Neural progenitor cell (in vitro differentiated cells): ENCODE results near the gene CASP9. TPM values are rescaled to one million over a fixed set of nuclear protein-coding genes. Genes with fewer than 3 reads are reported as not detected.

ENCODE experiments used
- DNase-seq: peaks from one replicate; pipeline ENCODE4 v3.0.0-alpha.2; 2016; ENCODE audit warnings: low spot score
- H2AFZ ChIP-seq: fragments of 200-600 bp; sonication (generic); replicated peaks from 2 replicates; pipeline ENCODE4 v1.6.1; 2016; ENCODE audit warnings: antibody characterized with exemption
- H3F3A ChIP-seq: fragments of 200-600 bp; sonication (generic); 2 replicates; pipeline ENCODE4 v1.6.1; 2016; ENCODE audit warnings: antibody characterized with exemption, low read depth
- H3K27ac ChIP-seq: fragments of 200-600 bp; sonication (generic); 2 replicates; pipeline ENCODE4 v1.5.1; 2016; ENCODE audit warnings: mild to moderate bottlenecking
- H3K27me3 ChIP-seq: fragments of 200-600 bp; sonication (generic); 2 replicates; pipeline ENCODE4 v1.6.1; 2016; ENCODE audit warnings: mild to moderate bottlenecking, moderate library complexity
- H3K36me3 ChIP-seq: fragments of 200-600 bp; sonication (generic); 2 replicates; pipeline ENCODE4 v1.5.1; 2016
- H3K4me1 ChIP-seq: fragments of 200-600 bp; sonication (generic); 2 replicates; pipeline ENCODE4 v1.6.1; 2016; ENCODE audit warnings: mixed run types
- H3K4me2 ChIP-seq: fragments of 200-600 bp; sonication (generic); 2 replicates; pipeline ENCODE4 v1.6.1; 2016
- H3K4me3 ChIP-seq: fragments of 200-600 bp; sonication (generic); 2 replicates; pipeline ENCODE4 v1.5.1; 2016
- H3K79me2 ChIP-seq: fragments of 200-600 bp; sonication (generic); 2 replicates; pipeline ENCODE4 v1.6.1; 2016; ENCODE audit warnings: low read depth
- H3K9ac ChIP-seq: fragments of 200-600 bp; sonication (generic); 2 replicates; pipeline ENCODE4 v1.6.1; 2016
- H3K9me3 ChIP-seq: fragments of 200-600 bp; sonication (generic); 2 replicates; pipeline ENCODE4 v1.5.1; 2016; ENCODE audit warnings: low read depth
- H4K20me1 ChIP-seq: fragments of 200-600 bp; sonication (generic); 2 replicates; pipeline ENCODE4 v1.6.1; 2016; ENCODE audit warnings: low read depth
- H3K27ac Mint-ChIP-seq: 3 replicates; pipeline ENCODE4 v1.8.0; 2021; ENCODE audit warnings: mixed read lengths
- H3K27me3 Mint-ChIP-seq: 2 replicates; pipeline ENCODE4 v1.8.0; 2022; ENCODE audit warnings: low read depth, mild to moderate bottlenecking, inconsistent platforms, moderate library complexity, mixed read lengths; ENCODE audit not compliant: insufficient read depth
- H3K36me3 Mint-ChIP-seq: 3 replicates; pipeline ENCODE4 v1.8.0; 2021; ENCODE audit warnings: mixed read lengths
- H3K4me1 Mint-ChIP-seq: 3 replicates; pipeline ENCODE4 v1.8.0; 2021; ENCODE audit warnings: mixed read lengths
- H3K4me3 Mint-ChIP-seq: 3 replicates; pipeline ENCODE4 v1.8.0; 2021; ENCODE audit warnings: mild to moderate bottlenecking, moderate library complexity, mixed read lengths
- H3K9me3 Mint-ChIP-seq: 3 replicates; pipeline ENCODE4 v1.8.0; 2020; ENCODE audit warnings: mixed read lengths
- CTCF ChIP-seq: fragments of 200-600 bp; sonication (generic); IDR thresholded peaks from 2 replicates; pipeline ENCODE4 v1.5.1; 2017; ENCODE audit warnings: antibody characterized with exemption, mild to moderate bottlenecking
- EZH2 ChIP-seq: fragments of 200-600 bp; sonication (generic); IDR thresholded peaks from 2 replicates; pipeline ENCODE4 v1.6.1; 2017; ENCODE audit warnings: antibody characterized with exemption, mild to moderate bottlenecking, moderate library complexity
- EZH2phosphoT487 ChIP-seq: fragments of 200-600 bp; sonication (generic); IDR thresholded peaks from 2 replicates; pipeline ENCODE4 v1.6.1; 2017; ENCODE audit warnings: antibody characterized with exemption
- total RNA-seq: library from RNA; depleted of rRNA; stranded (reverse); fragments of >200 nt; gene quantifications from 2 replicates; pipeline ENCODE4 v1.2.3, GENCODE V29; 2015; ENCODE audit warnings: low replicate concordance

The CASP9 gene
- total RNA-seq, 1 donor from 2014 or later, result 12.4 TPM

DNA sequence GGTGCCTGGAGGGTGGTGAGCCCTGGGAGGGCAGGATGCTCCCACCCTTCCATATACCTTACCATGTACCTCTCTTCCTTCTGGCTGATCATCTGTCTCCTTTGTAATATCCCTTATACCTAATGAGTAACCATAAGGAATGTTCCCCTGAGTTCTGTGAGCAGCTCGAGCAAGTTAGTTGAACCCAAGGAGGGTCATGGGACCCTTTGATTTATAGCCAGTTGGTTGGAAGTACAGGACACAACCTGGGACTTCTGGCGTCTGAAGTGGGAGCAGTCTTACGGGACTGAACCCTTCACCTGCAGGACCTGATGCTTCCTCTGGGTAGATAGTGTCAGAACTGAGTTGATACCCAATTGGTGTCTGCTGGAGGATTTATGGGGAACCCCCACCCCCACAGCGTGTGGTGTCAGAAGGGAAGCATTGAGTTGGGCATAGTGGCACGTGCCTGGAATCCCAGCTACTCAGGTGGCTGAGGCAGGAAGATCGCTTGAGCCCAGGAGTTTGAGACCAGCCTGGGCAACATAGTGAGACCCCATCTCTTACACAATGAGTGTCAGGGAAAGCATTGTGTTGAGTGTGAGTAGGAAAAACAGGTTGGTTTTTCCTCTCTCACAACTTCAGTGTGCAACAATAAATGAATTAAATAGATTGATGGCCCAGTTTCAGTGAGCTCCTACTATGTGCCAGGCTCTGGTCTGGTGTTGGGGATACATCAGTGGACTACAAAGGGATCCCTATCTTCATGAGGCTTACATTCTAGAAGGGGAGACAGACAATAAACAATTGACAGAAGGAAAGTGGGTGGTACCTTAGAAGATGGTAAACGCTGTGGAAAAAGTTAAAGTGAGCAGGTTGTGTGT lies 18.6 kb upstream of the CASP9 start:
- no peak for DNase-seq

GRCh38 chr1:15541231-15541792 lies 17.3 kb upstream of the CASP9 start:
- H3K9me3 Mint-ChIP-seq, result no peaks in the 10 kb centered on the region
- no peak overlapping the region for H3K4me3 Mint-ChIP-seq

More for the DNA sequence above, 18.6 kb upstream of the CASP9 start:
- no peak overlapping the region for H3K4me2 ChIP-seq
- H3K36me3 ChIP-seq, result no peaks in the 10 kb centered on the region
- no peak overlapping the region for H2AFZ ChIP-seq
- H3K4me1 Mint-ChIP-seq, result no peaks in the 10 kb centered on the region
- H3K4me3 ChIP-seq, result no peak overlapping the region
- no peak overlapping the region for H3K27ac ChIP-seq
- H3K36me3 Mint-ChIP-seq, result peaks cover 15% of the 10 kb centered on the region
- H3K27ac Mint-ChIP-seq, result no peak overlapping the region
- no peaks in the 10 kb centered on the region for H3K27me3 Mint-ChIP-seq
- no peak for TF ChIP-seq CTCF
- TF ChIP-seq EZH2phosphoT487, result no peak
- TF ChIP-seq EZH2, result no peak
- H3K79me2 ChIP-seq, result no peaks in the 10 kb centered on the region
- no peaks in the 10 kb centered on the region for H3K27me3 ChIP-seq
- peaks cover 4% of the 10 kb centered on the region for H3F3A ChIP-seq
- no peaks in the 10 kb centered on the region for H3K9me3 Mint-ChIP-seq
- peaks cover 6% of the 10 kb centered on the region for H4K20me1 ChIP-seq
- H3K4me1 ChIP-seq, result no peaks in the 10 kb centered on the region
- H3K9me3 ChIP-seq, result no peaks in the 10 kb centered on the region
- no peak overlapping the region for H3K9ac ChIP-seq
- no peak overlapping the region for H3K4me3 Mint-ChIP-seq

DNA sequence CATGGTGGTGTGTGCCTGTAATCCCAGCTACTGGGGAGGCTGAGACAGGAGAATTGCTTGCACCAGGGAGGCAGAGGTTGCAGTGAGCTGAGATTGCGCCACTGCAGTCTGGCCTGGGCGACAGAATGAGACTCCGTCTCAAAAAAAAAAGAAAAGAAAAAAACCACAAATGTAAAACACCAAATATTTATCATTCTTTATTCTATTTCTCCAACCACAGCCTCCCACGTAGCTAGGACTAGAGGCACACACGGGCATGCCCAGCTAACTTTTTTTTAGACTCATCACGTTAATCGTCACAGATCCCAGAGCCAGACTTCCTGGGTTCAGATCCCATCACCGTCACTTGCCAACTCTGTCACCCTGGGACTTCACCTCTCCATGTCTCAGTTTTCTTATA lies 16.2 kb upstream of the CASP9 start:
- Histone ChIP-seq H3K9ac (no peak overlapping the region), H3F3A (peaks cover 2% of the 10 kb centered on the region), H3K4me1 (no peaks in the 10 kb centered on the region), H3K4me3 (no peak overlapping the region), H3K27ac (no peak overlapping the region), H3K27me3 (no peaks in the 10 kb centered on the region), H3K79me2 (no peaks in the 10 kb centered on the region), H3K4me2 (no peak overlapping the region), H3K9me3 (no peaks in the 10 kb centered on the region), H3K36me3 (no peaks in the 10 kb centered on the region), H2AFZ (no peak overlapping the region), H4K20me1 (peaks cover 6% of the 10 kb centered on the region)
- Mint-ChIP-seq H3K4me3 (no peak overlapping the region), H3K36me3 (peaks cover 18% of the 10 kb centered on the region), H3K27ac (no peak overlapping the region), H3K9me3 (no peaks in the 10 kb centered on the region), H3K4me1 (no peaks in the 10 kb centered on the region), H3K27me3 (no peaks in the 10 kb centered on the region)
- no peak for DNase-seq
- TF ChIP-seq EZH2 (no peak), CTCF (no peak)

More at GRCh38 chr1:15541231-15541792, 17.3 kb upstream of the CASP9 start:
- Mint-ChIP-seq H3K36me3 (peaks cover 17% of the 10 kb centered on the region), H3K4me1 (no peaks in the 10 kb centered on the region), H3K27me3 (no peaks in the 10 kb centered on the region), H3K27ac (no peak overlapping the region)
- Histone ChIP-seq H3K27ac (no peak overlapping the region), H3K4me1 (no peaks in the 10 kb centered on the region), H4K20me1 (peaks cover 6% of the 10 kb centered on the region), H3K79me2 (no peaks in the 10 kb centered on the region), H3K27me3 (no peaks in the 10 kb centered on the region), H3K4me3 (no peak overlapping the region), H3K4me2 (no peak overlapping the region), H3K9ac (no peak overlapping the region), H3K36me3 (no peaks in the 10 kb centered on the region), H3F3A (peaks cover 4% of the 10 kb centered on the region), H3K9me3 (no peaks in the 10 kb centered on the region), H2AFZ (no peak overlapping the region)
- TF ChIP-seq EZH2phosphoT487 (no peak), CTCF (no peak), EZH2 (no peak)
- DNase-seq, result no peak
